Testis (tissue), 3 donors: Measurements from ENCODE around the gene RNF152. TPM values are rescaled to one million over a fixed set of nuclear protein-coding genes. Genes with fewer than 3 reads are reported as not detected.

ENCODE experiments used
- DNase-seq: peaks from one replicate; pipeline ENCODE4 v3.0.0-alpha.2; 2019
- H3K27ac ChIP-seq, 2 donors: fragments of 200-600 bp; sonication (generic); one replicate each; pipeline ENCODE4 v1.5.1; 2019
- H3K27me3 ChIP-seq: fragments of 200-600 bp; sonication (generic); one replicate; pipeline ENCODE4 v1.5.1; 2019
- H3K36me3 ChIP-seq: fragments of 200-600 bp; sonication (generic); one replicate; pipeline ENCODE4 v1.5.1; 2017; ENCODE audit warnings: low read depth; ENCODE audit errors: missing control alignments
- H3K4me1 ChIP-seq: fragments of 200-600 bp; sonication (generic); one replicate; pipeline ENCODE4 v1.5.1; 2019
- H3K4me3 ChIP-seq, 2 donors: fragments of 200-600 bp; sonication (generic); one replicate each; pipeline ENCODE4 v1.5.1; 2017 to 2019
- H3K9me3 ChIP-seq: fragments of 200-600 bp; sonication (generic); one replicate; pipeline ENCODE4 v1.5.1; 2017
- POLR2A ChIP-seq: fragments of 450-650 bp; IDR thresholded peaks from one replicate; pipeline ENCODE4 v1.6.1; 2017; ENCODE audit warnings: antibody characterized with exemption, mild to moderate bottlenecking, moderate library complexity
- WGBS, 2 donors: methylation state at CpG; one replicate each; pipeline ENCODE4 v1.1.5; 2018; 5-methylcytosine and 5-hydroxymethylcytosine counted together
- intact Hi-C: fragments of 100-400 bp; cut with DNase I; formaldehyde crosslinking; loops from one replicate; pipeline ENCODE4 v1.15.1; 2023; ENCODE audit warnings: low total_unique reads
- polyA plus RNA-seq: library from polyadenylated mRNA; stranded (reverse); fragments of 350-450 nt; fragmentation: Illumina TruSeq; extraction: RNeasy Lipid Tissue Mini Kit (QIAGEN cat#74804); gene quantifications from one replicate; pipeline ENCODE4 v1.2.3, GENCODE V29; 2014; ENCODE audit warnings: low read depth, low replicate concordance; ENCODE audit not compliant: insufficient read depth
- total RNA-seq, 2 donors: library from RNA; depleted of rRNA; stranded (reverse); fragments of >200 nt; gene quantifications; one replicate each; pipeline ENCODE4 v1.2.3, GENCODE V29; 2016
- TF ChIP-seq, protein P1 (sequence below), 3 experiments: fragments of 450-650 bp in 2 of 3; fragments of 200-600 bp in 1 of 3; sonication (generic) in 1 of 3; IDR thresholded peaks; one replicate each; pipeline ENCODE4 v1.5.1; 2016 to 2019; ENCODE audit warnings: antibody characterized with exemption in 3 of 3, mild to moderate bottlenecking in 2 of 3, moderate library complexity in 1 of 3

The RNF152 gene
- total and polyA plus RNA-seq, 3 donors from 2014 or later: 2.3 to 20.3 (median 10.8) TPM

DNA sequence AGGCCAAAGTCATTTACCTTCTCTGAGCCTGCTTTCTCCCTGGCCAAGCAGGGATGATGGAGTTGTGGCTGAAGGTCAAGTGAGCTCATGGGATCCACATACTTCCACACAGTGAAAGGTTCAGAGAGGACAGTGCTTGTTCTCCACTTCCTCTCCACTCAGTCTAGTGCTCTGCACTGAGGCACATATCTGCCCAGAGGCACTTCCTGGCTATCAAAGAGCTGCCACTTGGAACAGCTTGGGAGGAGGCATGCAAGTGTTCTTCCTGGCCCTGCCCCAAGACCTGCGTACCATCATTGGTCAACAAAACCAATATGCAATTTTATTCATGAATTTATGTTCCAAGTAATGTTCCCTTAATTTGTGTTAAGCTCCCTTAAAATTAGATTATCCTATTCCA is 71.9 kb downstream of the RNF152 start:
- Histone ChIP-seq H3K36me3 (no peaks in the 10 kb centered on the region), H3K27me3 (no peaks in the 10 kb centered on the region), H3K4me1 (no peaks in the 10 kb centered on the region), H3K9me3 (no peaks in the 10 kb centered on the region), H3K4me3 (no peak overlapping the region), H3K27ac (no peak overlapping the region)
- DNase-seq: no peak
- intact Hi-C loops: no loop called here
- 83 to 94% methylated on average over 1 of the region's 1 CpG for WGBS, 2 donors
- TF ChIP-seq, protein P1, sequence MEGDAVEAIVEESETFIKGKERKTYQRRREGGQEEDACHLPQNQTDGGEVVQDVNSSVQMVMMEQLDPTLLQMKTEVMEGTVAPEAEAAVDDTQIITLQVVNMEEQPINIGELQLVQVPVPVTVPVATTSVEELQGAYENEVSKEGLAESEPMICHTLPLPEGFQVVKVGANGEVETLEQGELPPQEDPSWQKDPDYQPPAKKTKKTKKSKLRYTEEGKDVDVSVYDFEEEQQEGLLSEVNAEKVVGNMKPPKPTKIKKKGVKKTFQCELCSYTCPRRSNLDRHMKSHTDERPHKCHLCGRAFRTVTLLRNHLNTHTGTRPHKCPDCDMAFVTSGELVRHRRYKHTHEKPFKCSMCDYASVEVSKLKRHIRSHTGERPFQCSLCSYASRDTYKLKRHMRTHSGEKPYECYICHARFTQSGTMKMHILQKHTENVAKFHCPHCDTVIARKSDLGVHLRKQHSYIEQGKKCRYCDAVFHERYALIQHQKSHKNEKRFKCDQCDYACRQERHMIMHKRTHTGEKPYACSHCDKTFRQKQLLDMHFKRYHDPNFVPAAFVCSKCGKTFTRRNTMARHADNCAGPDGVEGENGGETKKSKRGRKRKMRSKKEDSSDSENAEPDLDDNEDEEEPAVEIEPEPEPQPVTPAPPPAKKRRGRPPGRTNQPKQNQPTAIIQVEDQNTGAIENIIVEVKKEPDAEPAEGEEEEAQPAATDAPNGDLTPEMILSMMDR (IDR thresholded peaks at IDR 0.05): no peak
- TF ChIP-seq POLR2A: no peak

DNA sequence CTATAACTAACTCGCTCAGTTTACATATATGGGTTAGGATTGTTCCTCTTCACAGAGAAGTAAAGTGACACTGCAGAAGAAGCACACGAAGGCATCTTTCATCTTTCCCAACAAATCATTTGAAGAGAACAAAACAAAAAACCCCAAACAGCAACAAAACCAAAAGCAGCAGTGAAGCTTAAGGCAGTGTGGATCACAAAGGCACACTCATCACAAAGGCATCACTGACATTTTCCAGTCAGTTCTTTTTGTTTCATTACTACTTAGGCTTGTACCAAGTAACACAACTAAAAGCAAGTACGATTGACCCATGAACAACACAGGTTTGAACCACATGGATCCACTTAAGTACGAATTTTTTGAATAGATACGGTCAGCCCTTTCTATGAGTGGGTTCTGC is 75.7 kb downstream of the RNF152 start:
- Histone ChIP-seq H3K27ac (no peak overlapping the region), H3K4me3 (no peak overlapping the region), H3K27me3 (no peaks in the 10 kb centered on the region), H3K36me3 (no peaks in the 10 kb centered on the region), H3K4me1 (no peaks in the 10 kb centered on the region), H3K9me3 (no peaks in the 10 kb centered on the region)
- DNase-seq: no peak
- 91 to 93% methylated on average over 5 of the region's 5 CpGs for WGBS, 2 donors
- TF ChIP-seq, protein P1 (IDR thresholded peaks at IDR 0.05): no peak
- no peak for TF ChIP-seq POLR2A
- intact Hi-C loops: no loop called here

DNA sequence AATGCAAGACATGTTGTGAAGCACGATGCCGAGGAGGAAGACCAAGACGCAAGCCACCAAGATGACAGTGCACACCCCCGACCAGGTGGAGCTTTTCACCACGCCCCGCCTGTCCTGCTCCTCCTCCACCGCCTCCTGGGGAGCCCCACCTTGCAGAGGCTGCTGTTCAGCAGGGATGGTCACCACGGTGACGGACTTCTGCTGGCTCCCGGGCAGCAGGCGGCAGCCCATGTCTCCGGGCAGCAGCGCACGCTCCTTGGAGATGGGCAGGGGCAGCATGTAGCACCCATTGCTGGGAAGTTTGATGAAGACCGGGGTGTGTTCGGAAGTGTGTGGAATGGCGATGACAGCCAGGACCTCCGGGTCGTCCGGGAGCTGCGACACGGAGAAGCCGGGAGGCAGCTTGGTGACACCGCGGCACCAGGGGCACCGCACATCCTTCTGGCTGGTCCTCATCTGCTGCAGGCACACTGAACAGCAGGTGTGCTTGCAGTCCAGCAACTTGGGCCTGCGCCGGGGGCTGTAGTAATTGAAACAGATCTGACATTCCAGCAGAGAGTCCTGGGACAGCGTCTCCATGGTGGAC is 76.8 kb downstream of the RNF152 start:
- intact Hi-C loops: no loop called here
- no peak for DNase-seq
- no peak for TF ChIP-seq POLR2A
- TF ChIP-seq, protein P1 (IDR thresholded peaks at IDR 0.05): no peak
- Histone ChIP-seq H3K27ac (no peak overlapping the region), H3K4me3 (no peak overlapping the region), H3K36me3 (no peaks in the 10 kb centered on the region), H3K4me1 (no peaks in the 10 kb centered on the region), H3K27me3 (no peaks in the 10 kb centered on the region), H3K9me3 (no peaks in the 10 kb centered on the region)
- WGBS, 2 donors: 92 to 94% methylated on average over 15 to 29 of the region's 29 CpGs

DNA sequence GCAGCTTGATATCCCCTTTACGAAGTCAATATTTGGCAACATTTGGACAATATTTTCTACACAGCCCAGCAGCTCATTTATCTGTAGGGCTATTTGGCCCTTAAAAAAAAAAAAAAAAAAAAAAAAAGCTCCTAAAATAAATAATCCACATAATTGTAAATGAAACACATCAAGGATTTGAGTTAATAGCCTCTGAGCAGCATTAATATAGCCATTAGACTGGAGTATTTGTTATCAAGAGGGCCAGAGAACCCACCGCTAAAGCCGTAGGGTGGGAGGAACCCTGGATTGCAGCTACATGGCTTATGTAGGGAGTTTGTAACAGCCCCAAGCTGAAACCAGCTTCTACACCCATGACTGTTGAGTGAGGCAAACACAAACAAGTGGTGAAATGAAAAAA is 84.5 kb downstream of the RNF152 start:
- no peaks in the 10 kb centered on the region for H3K9me3 ChIP-seq
- TF ChIP-seq POLR2A: no peak
- TF ChIP-seq, protein P1 (IDR thresholded peaks at IDR 0.05): no peak
- whole genome bisulfite sequencing, 2 donors: 84 to 93% methylated on average over 3 of the region's 3 CpGs
- no peaks in the 10 kb centered on the region for H3K36me3 ChIP-seq
- no peak overlapping the region for H3K4me3 ChIP-seq
- no peak for DNase-seq
- H3K4me1 ChIP-seq: no peaks in the 10 kb centered on the region
- intact Hi-C loops: no loop called here
- H3K27ac ChIP-seq: no peak overlapping the region
- H3K27me3 ChIP-seq: no peaks in the 10 kb centered on the region

DNA sequence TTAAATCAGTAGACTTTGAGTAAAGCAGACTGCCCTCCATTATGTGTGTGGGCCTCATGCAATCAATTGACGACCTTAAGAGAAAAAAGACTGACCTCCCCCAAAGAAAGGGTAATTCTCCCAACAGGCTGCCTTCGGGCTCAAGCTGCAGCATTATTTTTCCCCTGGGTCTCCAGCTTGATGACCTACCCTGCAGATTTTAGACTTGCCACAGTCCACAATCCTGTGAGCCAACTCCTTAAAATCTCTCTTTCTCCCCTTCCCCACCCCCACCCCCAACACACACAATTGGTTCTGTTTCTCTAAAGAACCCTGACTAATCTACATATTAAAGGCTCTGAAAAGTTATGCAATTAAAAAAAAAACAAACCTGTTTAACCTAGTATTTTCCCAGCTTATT is 89.4 kb downstream of the RNF152 start:
- H3K9me3 ChIP-seq: no peaks in the 10 kb centered on the region
- DNase-seq: no peak
- no peak overlapping the region for H3K4me3 ChIP-seq
- TF ChIP-seq, protein P1 (IDR thresholded peaks at IDR 0.05): no peak
- TF ChIP-seq POLR2A: no peak
- H3K27me3 ChIP-seq: no peaks in the 10 kb centered on the region
- intact Hi-C loops: no loop called here
- H3K4me1 ChIP-seq: no peaks in the 10 kb centered on the region
- WGBS, 2 donors: 66 to 72% methylated on average over 2 of the region's 2 CpGs
- H3K36me3 ChIP-seq: no peaks in the 10 kb centered on the region
- no peak overlapping the region for H3K27ac ChIP-seq
